DND-41 (cell line): ENCODE data around the gene FLNB.

Experiments
- CTCF ChIP-seq: IDR thresholded peaks from 2 replicates; pipeline ENCODE4 v1.5.1; 2012; ENCODE audit warnings: borderline replicate concordance, low read length, moderate library complexity, mild to moderate bottlenecking; ENCODE audit not compliant: poor library complexity, severe bottlenecking; ENCODE audit errors: extremely low read depth
- EZH2 ChIP-seq: IDR thresholded peaks from 3 replicates; pipeline ENCODE4 v1.6.1; 2012; ENCODE audit warnings: borderline replicate concordance, low read depth, mild to moderate bottlenecking, moderate library complexity, low read length, inconsistent platforms; ENCODE audit not compliant: severe bottlenecking

- TF ChIP-seq CTCF (no peak), EZH2 (no peak)
These were observed 171.2 kb downstream of the FLNB start for GRCh38 chr3:58179235-58180098.
